Muscle of back (tissue), 13 donors: ENCODE results near the gene TMEM72. TPM values are rescaled to one million over a fixed set of nuclear protein-coding genes. Genes with fewer than 3 reads are reported as not detected.
"Not testable (repeated sequence)": the region's sequence is repeated elsewhere in the genome, so short reads cannot be mapped to it uniquely, and the experiment has no call there.

Source experiments
- DNase-seq, 3 donors: peaks; one replicate each; pipeline versions ENCODE4 v3.0.0 to v3.0.0-alpha.2; 2013
- long read RNA-seq, 9 donors: transcript quantifications; one replicate each; lab custom pipeline, GENCODE V29; 2026
- polyA plus RNA-seq, 10 donors: library from polyadenylated mRNA; unstranded; fragments of 120-200 nt; gene quantifications; one replicate each; pipeline ENCODE4 v1.2.1, GENCODE V29; 2013; ENCODE audit not compliant: insufficient read length in 10 of 10

TMEM72 gene
- under 1 TPM in 4 of 10 donors, not detected in 6; 0.04 to 0.12 (median 0.07) TPM for polyA plus RNA-seq
- long read RNA-seq, donor 1, result 0 reads
- long read RNA-seq, donor 2, result 0 reads
- long read RNA-seq, donor 3, result 0 reads
- long read RNA-seq, donor 4, result 0 reads
- long read RNA-seq, donor 5, result 0 reads
- long read RNA-seq, donor 6, result 0 reads
- long read RNA-seq, donor 7, partial matches to known transcripts, result 0 of 1 reads
- long read RNA-seq, donor 7, other reads (novel, unspliced or antisense), result 0 of 1 reads
- long read RNA-seq, donor 8, result 0 reads
- long read RNA-seq, donor 9, result 0 reads

DNA sequence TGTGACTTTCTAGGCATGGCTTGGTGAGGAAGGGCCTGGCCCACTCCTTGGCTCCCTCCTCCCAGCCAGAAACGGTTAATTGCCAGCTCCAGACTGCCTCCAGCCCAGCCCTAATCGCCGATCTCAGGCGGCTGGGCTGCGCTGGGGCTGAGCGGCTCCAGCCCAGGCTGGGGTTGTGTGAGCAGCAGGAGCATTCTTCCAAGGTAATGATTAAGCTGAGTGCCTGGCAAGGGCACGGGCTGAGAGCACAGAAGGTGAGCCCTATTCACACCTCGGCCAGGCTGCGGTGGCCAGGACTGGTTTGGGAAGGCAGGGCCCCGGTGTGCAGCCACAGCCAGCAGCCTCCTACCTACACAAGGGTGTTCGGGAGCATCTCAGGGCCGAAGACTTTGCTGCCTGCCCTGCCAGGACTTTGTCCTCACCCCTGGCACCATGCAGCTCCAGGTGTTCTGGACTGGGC, at the start of gene TMEM72:
TMEM72 (plus strand) TSS at position 257 of the 460 bp plus-strand sequence; CDS start at position 433, 176 bp downstream.
- peak in 1 of 3 donors; percentile 64 for DNase-seq

DNA sequence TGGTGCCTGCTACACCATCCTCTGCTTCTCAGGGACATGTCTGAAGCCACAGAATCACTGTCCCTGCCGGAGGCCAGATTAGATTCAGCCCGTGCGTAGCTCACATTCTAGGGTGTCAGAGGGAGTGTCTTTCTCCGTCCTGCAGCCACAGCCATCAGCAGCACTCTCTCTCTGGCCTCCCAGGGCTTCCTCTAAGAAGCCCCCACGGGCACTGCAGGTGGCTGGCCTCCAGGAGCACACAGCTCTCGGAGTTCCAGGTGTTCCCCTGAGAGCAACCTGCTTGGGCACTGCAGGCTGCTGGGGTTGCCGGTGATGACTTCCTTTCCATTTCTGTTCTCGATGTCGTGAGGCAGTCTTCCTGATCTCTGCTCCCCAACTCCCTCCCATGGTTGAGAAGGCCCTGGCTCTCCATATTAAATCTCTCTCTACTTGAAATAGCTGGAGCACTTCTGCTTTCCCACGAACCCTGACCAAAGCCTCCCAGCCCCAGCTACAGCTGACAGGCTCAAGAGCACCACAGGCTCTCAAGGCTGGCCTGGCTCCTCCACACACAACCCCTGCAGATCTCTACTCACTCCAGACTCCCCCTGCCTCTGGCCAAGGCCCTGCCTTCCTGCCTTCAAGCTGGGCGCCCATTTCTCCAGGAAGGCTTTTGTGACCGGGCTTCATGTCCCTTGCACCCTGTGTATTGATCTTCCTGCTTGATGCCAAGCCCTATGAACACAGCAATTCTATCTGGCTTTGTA, 49.0 kb upstream of the TMEM72 start:
- DNase-seq, result peak in 1 of 3 donors; percentile 34

DNA sequence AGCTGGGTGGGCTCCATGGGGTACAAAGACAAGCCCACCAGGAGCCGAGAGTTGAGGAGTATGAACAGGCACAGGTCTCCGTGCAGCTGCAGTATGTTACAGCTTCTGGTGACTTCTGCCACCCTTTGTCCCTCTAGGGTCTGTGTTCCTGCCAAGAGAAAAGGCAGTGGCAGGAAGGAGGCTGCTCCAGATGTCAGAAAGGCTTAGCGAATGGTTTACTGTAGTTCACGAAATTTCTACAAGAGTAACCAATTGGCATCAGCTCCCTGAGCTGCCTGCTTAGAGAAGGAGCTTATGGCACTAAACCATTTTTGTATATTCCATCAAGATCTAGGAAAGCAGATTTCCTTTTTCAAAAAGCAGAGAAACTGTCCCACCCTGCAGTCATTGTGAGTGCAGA, 48.2 kb upstream of the TMEM72 start:
- peak in 1 of 3 donors; percentile 45 for DNase-seq

DNA sequence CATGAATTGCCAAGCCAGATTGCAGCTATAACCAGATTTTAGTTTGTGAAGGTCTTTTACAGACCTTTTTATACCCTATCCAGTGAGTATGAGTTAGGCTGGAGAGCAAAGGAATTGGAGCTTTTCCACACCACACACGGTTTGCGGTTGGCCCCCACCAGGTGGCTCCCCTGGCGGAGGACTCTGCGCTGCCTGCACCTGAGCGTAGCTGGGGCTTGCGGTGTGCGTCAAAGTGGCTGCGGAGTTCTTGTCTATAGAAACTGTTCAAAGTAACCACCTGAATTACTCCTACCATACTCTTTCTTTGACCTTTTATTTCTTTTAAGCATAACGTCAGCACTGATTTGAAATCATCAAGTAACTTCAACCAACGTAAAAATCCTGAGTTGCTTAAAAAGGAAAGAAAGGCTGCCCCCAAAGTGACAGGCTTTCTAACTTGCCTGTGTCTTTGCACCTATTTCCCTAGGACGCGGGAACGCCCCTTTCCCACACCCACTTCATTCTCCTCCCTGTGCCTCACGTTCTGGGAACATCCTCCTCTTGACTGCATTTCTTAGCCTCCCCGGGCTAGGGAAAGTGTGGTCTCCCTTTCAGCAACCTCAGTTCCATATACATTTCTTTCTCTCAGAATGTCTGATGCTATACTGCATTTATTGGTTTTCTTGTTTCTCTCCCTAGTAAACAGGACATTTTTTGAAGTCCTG, 47.6 kb upstream of the TMEM72 start:
- no peak for DNase-seq

DNA sequence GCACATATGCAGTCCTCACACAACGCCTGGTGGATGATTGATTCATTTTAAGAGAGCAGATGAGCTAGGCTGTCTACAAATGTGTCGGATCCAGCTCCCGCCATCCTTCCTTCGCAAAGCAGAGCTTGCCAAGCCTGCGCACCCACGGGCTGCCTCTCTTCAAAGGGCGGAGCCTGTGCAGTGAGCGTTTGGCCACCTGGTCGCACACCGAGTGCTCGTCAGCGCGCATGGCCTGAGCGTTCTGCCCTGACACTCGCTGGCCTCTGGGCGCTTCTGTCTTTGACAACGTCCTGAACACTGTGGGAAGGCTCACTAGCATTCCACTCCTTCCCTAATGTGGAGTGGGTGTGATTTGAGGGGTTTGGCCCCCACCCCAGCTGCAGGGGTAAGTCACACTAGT, 47.1 kb upstream of the TMEM72 start:
- DNase-seq, result peak in 1 of 3 donors; percentile 41

DNA sequence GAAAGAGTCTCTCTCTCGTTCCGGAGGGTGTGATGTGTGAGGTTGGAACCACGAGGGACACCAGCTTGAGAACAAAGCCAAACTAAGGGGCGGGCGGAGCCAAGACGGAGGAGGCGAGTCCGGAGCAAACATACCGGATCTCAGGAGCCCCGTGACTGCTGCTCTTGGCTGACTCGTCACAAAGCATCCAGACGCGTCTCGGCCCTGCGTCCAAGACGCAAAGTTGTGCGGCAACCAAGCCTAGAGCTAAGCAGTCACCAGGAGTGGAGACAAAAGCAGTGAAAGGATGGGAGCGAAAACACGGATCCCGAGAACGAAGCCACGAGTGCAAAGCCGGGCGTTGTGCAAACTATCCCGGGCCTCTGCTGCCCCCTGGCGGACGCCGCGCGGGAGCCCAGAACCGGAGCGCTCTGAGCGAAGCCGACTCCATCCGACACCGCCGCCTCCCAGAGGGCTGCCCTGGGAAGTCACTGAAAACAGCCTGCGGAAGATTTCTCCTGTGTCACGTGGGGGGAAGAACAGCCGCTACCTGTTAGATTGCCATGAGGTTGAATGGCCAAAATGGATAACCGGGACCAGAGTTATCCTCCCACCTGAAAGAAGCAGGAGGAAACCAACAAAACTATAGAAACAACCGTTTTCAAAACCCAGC, 46.4 kb upstream of the TMEM72 start:
- DNase-seq, result peak; percentile 89 to 97 (median 94)

DNA sequence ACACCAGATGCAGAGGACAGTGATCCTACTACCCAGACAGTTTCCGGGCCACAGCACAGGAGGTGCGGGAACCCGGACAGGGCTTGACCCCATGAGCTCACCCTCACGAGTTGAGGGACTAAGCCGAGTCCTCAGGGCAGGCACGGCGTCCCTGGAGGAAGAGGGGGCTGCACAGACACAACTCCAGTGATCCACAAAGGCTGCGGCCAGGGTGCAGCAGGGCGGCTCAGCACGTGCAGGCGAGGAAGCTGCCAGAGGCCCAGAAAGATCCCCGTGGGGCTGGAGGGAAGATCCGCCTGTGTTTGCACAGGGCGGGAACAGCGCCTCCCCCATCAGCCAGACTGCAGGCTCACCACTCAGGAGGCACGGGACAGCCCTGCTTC, 45.9 kb upstream of the TMEM72 start:
- DNase-seq, result peak in 1 of 3 donors; percentile 30

DNA sequence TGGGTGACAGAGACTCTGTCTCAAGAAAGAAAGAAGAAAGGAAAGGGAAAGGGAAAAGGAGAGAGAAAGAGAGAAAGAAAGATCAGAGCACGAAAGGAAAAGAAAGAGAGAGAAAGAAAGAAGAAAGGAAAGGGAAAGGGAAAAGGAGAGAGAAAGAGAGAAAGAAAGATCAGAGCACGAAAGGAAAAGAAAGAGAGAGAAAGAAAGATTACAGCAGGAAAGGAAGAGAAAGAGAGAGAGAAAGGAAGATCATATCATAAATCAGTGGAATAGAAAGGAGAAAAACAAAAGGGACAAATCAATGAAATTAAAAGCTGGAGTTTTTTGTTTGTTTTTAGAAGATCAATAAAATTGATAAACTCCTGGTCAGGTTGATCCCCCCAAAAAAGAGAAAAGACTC, 44.8 kb upstream of the TMEM72 start:
- not testable (repeated sequence) for DNase-seq

DNA sequence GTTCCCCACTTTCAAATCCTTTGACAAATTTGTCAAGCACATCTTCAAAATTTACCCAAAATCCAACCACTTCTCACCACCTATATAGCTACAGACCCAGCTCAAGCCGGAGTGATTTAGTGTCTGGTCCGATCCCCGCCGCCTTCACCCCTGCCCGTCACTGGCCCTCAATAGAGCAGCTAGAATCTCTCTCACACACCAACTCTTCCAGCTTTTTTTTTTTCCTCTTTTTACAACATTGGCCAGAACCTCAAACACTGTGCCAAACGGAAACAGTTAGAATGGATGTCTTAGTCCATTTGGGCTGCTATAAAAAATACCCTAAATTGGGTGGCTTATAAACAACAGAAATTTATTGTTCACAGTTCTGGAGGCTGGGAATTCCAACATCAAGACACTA, 41.1 kb upstream of the TMEM72 start:
- DNase-seq, result no peak

DNA sequence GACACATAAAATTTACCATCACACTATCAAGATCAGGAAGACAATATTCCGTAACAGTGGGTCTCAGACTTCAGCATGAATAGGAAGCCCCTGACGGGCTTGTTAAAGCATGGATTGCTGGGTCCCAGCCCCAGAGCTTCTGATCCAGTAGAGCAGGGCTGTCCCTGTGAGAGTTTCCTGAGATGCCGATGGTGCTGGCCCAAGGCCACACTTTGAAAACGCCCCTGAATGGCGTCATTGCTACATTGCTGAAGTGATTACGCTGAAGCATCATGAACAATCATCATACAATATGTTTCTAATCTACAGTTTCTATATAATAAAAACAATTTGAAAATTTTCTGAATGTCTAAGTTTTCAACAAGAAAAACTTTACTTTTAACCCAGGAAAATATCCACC, 38.0 kb upstream of the TMEM72 start:
- DNase-seq, result peak in 2 of 3 donors; percentile 33 to 42

DNA sequence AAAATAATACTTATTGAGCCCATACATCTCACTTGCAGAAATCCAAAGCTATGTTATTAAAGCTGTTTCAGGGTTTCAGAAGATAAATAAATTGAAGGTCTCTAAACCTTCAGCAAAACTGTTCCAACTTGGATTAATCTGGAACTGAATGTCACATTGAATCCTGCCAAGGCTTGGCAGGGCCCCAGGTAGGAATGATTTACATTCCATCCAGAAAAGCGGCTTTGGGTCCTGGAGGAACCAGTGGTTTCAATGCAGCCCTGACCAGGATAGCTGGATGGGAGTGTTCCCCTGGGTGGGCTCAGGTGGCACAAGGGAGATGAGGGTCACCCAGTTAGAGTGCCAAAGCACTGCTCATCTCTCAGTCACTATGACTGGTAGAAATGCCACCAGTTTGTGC, 37.0 kb upstream of the TMEM72 start:
- no peak for DNase-seq

DNA sequence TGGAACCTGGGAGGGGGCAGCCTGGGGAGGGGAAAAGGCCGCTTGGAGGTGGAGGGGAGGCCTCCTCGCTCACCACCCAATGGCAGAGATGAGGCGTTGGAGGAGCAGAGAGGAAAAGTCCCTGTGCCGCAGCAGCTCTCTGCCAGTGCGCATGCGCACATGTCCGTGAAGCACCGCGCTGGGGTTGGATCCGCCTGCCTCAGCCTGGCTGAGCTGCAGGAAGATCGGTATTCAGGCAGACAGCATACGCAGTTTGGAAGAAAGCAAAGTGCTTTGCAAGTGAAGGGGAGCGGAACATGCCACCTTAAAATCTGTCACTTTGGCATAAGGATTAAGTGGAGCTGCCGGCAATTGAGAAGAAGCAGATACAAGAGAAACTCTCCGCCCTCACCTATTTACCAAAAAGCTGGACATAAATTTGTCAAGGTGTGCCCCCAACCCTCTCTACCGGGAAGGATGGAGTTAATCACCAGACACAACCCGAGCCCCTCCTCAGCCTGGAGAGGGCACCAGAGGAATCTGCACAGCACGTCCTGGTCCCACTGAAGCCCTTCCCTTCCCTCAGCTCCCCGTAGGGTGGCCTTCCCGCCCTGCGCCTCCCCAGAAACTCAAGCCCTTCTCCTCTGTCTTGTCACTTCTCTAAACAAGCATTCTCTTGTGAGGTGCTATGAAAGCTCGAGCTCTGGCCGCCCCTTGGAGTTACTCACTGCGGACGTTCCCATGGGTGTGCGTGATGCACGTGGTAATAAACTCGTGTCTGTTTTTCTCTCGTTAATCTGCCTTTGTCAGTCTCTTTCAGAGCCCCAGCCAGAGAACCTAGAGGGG, 32.2 kb upstream of the TMEM72 start:
- DNase-seq, result peak; percentile 86 to 96 (median 93)

DNA sequence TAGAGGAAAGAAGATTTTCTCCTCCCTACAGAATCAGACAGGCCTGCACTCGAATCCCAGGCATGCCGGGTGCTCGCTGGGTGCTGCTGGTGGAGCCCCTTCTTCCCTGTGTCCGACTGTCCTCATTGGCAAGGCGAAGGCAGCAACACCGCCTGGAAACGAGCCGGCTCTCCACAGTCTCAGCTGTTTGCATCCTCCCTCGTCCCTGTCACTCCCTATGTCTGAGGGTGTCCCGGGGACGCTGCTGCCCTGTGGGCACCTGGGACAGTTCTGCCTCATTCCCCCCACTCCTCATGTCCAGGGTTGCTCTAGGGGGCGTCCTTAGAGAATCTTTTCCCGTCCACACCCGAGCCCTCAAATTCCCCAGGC, 31.6 kb upstream of the TMEM72 start:
- no peak for DNase-seq

DNA sequence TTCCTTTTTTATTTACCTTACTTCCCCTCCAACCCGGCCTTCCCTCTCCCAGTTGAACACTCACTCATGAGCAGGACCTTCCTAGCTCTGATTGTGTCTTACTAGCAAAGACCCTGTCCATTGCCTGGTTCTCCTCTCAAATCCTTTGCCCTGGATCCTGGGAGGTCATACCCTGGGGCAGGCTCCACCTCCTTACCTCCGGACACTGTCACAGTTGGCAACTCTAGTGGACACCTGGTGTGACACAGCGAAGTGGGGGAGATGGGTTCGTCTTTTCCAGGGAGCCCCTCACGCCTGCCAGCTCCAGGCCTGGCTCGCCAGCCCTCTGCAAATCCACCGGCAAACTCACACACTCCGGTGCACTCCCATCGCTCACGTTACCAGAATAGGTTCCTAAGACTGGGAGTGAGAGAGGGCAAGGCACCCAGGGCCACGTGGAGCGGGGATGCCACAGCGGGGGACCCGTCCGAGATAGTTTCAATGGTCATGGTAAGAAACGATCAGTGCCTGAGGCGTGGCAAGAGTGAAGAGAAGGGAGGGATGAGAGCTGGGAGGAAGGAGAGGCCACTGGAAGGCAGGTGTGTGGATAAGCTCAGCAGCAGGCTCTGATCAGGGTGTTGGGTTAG, 30.9 kb upstream of the TMEM72 start:
- DNase-seq, result no peak

DNA sequence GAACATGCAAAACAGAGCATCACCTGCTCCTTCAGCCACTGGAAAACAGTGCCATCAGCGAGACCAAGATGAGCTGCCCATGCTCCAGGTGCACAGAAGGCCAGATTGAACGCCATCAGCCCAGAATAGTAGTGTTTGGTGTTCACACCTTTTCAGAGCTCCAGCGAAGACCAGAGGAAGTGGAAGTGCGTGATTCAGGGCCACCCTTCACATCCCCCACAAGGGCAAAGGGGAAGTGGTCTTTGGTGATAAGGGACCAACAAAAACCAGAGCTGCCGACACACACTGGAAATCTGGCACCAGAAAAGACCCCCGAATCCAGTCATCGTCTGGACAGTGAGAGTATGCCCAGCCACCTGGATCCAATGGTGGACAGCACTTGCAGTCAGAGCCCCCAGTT, 29.5 kb upstream of the TMEM72 start:
- DNase-seq, result no peak

DNA sequence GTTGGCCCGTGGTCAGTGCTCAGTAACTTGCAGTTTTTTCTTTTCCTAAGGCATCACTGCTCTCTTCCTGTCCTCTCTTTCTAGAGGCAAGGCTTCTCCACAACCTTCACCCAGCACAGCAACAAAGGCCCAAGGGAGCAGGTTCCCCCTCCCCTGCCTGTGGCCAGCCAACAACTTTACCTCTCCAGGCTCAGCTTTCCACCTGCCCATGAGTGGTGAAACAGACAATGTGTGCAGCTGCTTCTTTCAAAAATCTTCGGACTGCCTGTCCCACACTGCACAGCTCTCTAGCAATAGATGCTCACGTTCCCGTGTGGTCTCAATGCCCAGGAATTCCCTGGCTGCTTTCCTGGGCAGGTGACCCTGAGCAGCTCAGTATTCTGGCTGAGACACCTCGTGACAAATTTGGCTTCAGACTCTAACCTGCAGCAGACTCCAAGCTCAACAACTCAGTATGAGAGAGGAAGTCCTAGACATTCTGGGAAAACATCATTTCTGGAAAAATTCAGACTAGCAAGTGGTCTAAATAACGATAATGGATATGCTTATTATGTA, 28.9 kb upstream of the TMEM72 start:
- no peak for DNase-seq

DNA sequence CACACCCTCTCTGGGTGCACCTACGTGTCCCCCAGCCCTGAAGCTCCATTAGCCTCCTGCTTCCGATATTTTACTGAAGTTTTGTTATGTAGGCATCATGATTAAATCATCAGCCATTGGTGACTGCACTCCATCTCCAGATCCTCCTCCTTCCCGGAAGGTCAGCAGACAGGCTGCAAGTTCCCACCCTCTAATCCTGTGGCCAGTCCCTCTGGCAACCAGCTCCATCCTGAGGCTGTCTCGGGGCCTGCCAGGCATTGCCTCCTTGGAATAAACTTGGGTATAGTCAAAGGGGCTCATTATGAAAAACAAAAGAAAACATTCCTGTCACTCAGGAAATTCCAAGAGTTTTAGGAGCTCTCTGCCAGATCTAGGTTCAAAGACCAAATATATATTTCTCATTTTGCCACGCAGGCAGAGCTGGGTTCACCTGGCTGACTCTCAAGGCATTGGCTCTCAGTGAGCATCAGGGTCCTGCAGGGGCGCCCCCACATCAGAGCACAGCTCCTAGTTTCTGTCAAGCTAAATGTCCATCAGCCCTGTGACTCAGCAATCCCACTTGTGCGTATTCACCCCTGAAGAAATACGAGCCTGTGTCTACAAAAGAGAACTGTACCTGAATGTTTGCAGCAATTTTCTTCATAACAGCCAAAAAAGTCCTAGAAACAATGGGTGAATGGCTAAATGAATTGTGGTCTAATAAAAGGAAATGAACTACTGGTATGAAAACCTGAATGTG, 27.4 kb upstream of the TMEM72 start:
- DNase-seq, result no peak

DNA sequence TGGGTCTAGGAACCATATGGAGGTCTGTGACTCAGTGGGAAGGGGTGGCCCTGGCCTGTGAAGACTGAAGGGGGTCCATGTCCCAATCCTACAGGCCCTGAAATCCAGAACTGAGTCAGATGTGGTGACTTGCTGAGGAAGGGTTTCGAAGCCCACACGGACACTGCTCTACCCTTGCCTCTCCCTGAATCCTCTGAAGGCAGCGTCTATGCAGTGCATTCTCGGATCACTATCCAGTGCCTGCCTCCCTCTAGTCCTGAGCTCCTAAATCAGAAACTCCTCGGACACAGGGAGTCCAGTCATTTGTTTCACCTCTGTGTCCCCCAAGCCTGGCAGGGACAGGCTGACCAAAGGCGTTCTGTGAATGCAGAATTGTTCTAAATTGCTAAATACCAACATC, 25.4 kb upstream of the TMEM72 start:
- no peak for DNase-seq

DNA sequence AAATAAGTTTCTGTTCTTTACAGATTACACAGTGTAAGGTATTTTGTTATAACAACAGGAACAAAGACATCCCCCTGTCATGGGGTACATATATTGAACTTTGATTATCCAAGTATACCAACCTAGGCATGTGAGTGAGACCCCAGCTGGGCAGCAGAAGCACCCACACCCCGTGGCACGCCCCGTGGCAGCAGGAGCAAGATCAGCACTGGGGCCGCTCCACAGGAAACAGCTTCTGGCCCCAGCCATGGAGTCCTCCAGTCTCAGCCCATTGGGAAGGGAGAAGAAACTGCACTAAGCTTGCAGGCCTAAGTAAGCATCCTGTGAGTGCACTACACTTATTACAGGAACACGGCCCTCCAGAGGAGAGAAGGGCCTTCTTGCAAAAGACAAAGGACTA, 24.2 kb upstream of the TMEM72 start:
- DNase-seq, result no peak

DNA sequence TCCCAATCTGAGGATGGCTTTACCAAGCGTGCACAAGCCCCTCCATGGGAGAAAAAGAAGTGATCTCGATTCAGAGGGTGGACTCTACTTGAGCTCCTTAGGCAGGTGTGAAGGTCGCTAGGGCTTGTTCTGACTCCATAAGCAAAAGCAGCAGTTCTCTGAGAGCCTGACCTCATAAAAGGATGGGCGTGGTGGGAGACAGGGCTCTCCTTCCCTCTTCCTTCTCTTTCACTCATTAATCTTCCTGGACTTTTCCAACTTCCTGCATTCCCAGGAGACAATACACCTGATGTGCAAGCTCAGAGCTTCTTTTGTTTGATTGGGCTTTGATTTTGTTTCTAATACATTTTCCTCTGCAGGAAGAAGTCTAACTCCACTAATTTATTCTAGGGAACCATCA, 22.3 kb upstream of the TMEM72 start:
- DNase-seq, result no peak
